IMR-90 (cell line): ENCODE results near the gene SCTR. TPM values are rescaled to one million over a fixed set of nuclear protein-coding genes. Genes with fewer than 3 reads are reported as not detected.

Experiments
- ATAC-seq: fragments of 200-7000 bp; cut with Tn5 transposase; 2 replicates; pipeline ENCODE4 v1.9.1; 2020; ENCODE audit warnings: low read depth, mild to moderate bottlenecking, moderate library complexity
- BruUV-seq: library from RNA; stranded (reverse); fragments of 400-500 nt; replicated peaks from 2 replicates; lab custom pipeline; 2021; lab: Mats Ljungman, UMichigan
- CTCF ChIA-PET: fragments of 300-600 bp; formaldehyde crosslinking; extraction: SDS; loops from one replicate; lab custom pipeline; 2021; ENCODE audit warnings: antibody characterized with exemption; lab: Yijun Ruan, JAX
- POLR2A ChIA-PET: fragments of 300-600 bp; sonication (Branson Sonifier 250); formaldehyde crosslinking; loops from one replicate; lab custom pipeline; 2022; ENCODE audit warnings: antibody characterized with exemption; ENCODE audit not compliant: unreplicated experiment; lab: Charles Lee
- DNase-seq: peaks from one replicate; pipeline ENCODE4 v3.0.0; 2013
- H2AFZ ChIP-seq: replicated peaks from 2 replicates; pipeline ENCODE3; 2013; ENCODE audit warnings: low read length, mild to moderate bottlenecking; ENCODE audit not compliant: poor library complexity
- H2AK5ac ChIP-seq: 2 replicates; pipeline ENCODE4 v1.6.1; 2013; ENCODE audit warnings: low read depth, low read length, inconsistent platforms
- H2AK9ac ChIP-seq: replicated peaks from 2 replicates; pipeline ENCODE3; 2013; ENCODE audit warnings: mild to moderate bottlenecking, low read depth, low read length, moderate library complexity; ENCODE audit not compliant: poor library complexity
- H2BK120ac ChIP-seq: 2 replicates; pipeline ENCODE4 v1.6.1; 2013; ENCODE audit warnings: low read depth, low read length, inconsistent platforms
- H2BK15ac ChIP-seq: 3 replicates; pipeline ENCODE4 v1.6.1; 2013; ENCODE audit warnings: low read depth, low read length, inconsistent platforms
- H2BK20ac ChIP-seq: 2 replicates; pipeline ENCODE4 v1.6.1; 2013; ENCODE audit warnings: low read depth, mild to moderate bottlenecking, inconsistent platforms, low read length, moderate library complexity
- H2BK5ac ChIP-seq: 2 replicates; pipeline ENCODE4 v1.6.1; 2013; ENCODE audit warnings: mild to moderate bottlenecking, low read depth, low read length, inconsistent platforms; ENCODE audit not compliant: poor library complexity, severe bottlenecking
- H3K14ac ChIP-seq: replicated peaks from 2 replicates; pipeline ENCODE4 v1.6.1; 2013; ENCODE audit warnings: low read depth, low read length, inconsistent platforms
- H3K18ac ChIP-seq: 2 replicates; pipeline ENCODE4 v1.6.1; 2013; ENCODE audit warnings: low read depth, low read length, control low read depth
- H3K23ac ChIP-seq: 2 replicates; pipeline ENCODE4 v1.6.1; 2013; ENCODE audit warnings: low read depth, low read length, inconsistent platforms
- H3K27ac ChIP-seq: 2 replicates; pipeline ENCODE4 v1.5.1; 2013; ENCODE audit warnings: mild to moderate bottlenecking, control low read depth, low read length; ENCODE audit not compliant: insufficient read depth
- H3K27me3 ChIP-seq: 2 replicates; pipeline ENCODE4 v1.6.1; 2013; ENCODE audit warnings: low read length; ENCODE audit not compliant: control insufficient read depth, insufficient read depth
- H3K36me3 ChIP-seq: 2 replicates; pipeline ENCODE4 v1.6.1; 2013; ENCODE audit warnings: low read length, mixed read lengths; ENCODE audit not compliant: control insufficient read depth, insufficient read depth
- H3K4ac ChIP-seq: 2 replicates; pipeline ENCODE4 v1.6.1; 2013; ENCODE audit warnings: low read depth, low read length, inconsistent platforms
- H3K4me1 ChIP-seq: 2 replicates; pipeline ENCODE4 v1.6.1; 2013; ENCODE audit warnings: low read length, mixed read lengths; ENCODE audit not compliant: control insufficient read depth, insufficient read depth
- H3K4me2 ChIP-seq: 2 replicates; pipeline ENCODE4 v1.6.1; 2013; ENCODE audit warnings: low read depth, mild to moderate bottlenecking, control low read depth, low read length, moderate library complexity
- H3K4me3 ChIP-seq: 2 replicates; pipeline ENCODE4 v1.5.1; 2013; ENCODE audit warnings: low read depth, mild to moderate bottlenecking, control low read depth, low read length, moderate library complexity; ENCODE audit not compliant: insufficient read depth
- H3K56ac ChIP-seq: 2 replicates; pipeline ENCODE4 v1.6.1; 2013; ENCODE audit warnings: low read length, inconsistent platforms; ENCODE audit not compliant: insufficient read depth; ENCODE audit errors: extremely low read depth
- H3K79me1 ChIP-seq, 2 experiments: 2 replicates each; pipeline ENCODE4 v1.6.1; 2013; ENCODE audit warnings: low read length in 2 of 2, inconsistent platforms in 1 of 2, low read depth in 1 of 2
- H3K9ac ChIP-seq: 2 replicates; pipeline ENCODE4 v1.6.1; 2013; ENCODE audit warnings: low read depth, low read length, control low read depth
- H3K9me1 ChIP-seq: 2 replicates; pipeline ENCODE4 v1.6.1; 2013; ENCODE audit warnings: low read length, inconsistent platforms; ENCODE audit not compliant: insufficient read depth
- H3K9me3 ChIP-seq: 2 replicates; pipeline ENCODE4 v1.6.1; 2013; ENCODE audit warnings: low read length; ENCODE audit not compliant: control insufficient read depth, insufficient read depth
- H4K20me1 ChIP-seq: 2 replicates; pipeline ENCODE4 v1.6.1; 2013; ENCODE audit warnings: low read length, inconsistent platforms; ENCODE audit not compliant: insufficient read depth
- H4K5ac ChIP-seq: 2 replicates; pipeline ENCODE4 v1.6.1; 2013; ENCODE audit warnings: mild to moderate bottlenecking, low read depth, low read length, control low read depth
- H4K8ac ChIP-seq, 2 experiments: 2 replicates each; pipeline ENCODE4 v1.6.1; 2013; ENCODE audit warnings: low read depth in 2 of 2, low read length in 2 of 2, control low read depth in 1 of 2, inconsistent platforms in 1 of 2
- H4K91ac ChIP-seq: 2 replicates; pipeline ENCODE4 v1.6.1; 2013; ENCODE audit warnings: low read depth, low read length, inconsistent platforms; ENCODE audit not compliant: insufficient read depth
- BHLHE40 ChIP-seq: fragments of 150-350 bp; IDR thresholded peaks from 2 replicates; pipeline ENCODE4 v1.6.1; 2016; ENCODE audit warnings: mild to moderate bottlenecking, low read depth, low read length
- CEBPB ChIP-seq: IDR thresholded peaks from 2 replicates; pipeline ENCODE4 v1.6.1; 2012; ENCODE audit warnings: low read depth, low read length, improper control_type of control experiment
- CHD1 ChIP-seq: IDR thresholded peaks from 2 replicates; pipeline ENCODE4 v1.6.1; 2012; ENCODE audit warnings: low read depth, low read length, improper control_type of control experiment
- ELK1 ChIP-seq: fragments of 150-350 bp; IDR thresholded peaks from 2 replicates; pipeline ENCODE4 v1.6.1; 2016; ENCODE audit warnings: low read depth, mild to moderate bottlenecking, low read length, moderate library complexity, borderline replicate concordance
- FOS ChIP-seq: fragments of 150-350 bp; IDR thresholded peaks from 2 replicates; pipeline ENCODE4 v1.6.1; 2016; ENCODE audit warnings: low read depth, low read length
- MAFK ChIP-seq: IDR thresholded peaks from 2 replicates; pipeline ENCODE4 v1.6.1; 2012; ENCODE audit warnings: low read depth, low read length, improper control_type of control experiment
- MAZ ChIP-seq: IDR thresholded peaks from 2 replicates; pipeline ENCODE4 v1.6.1; 2012; ENCODE audit warnings: low read depth, mild to moderate bottlenecking, low read length, improper control_type of control experiment, moderate library complexity, borderline replicate concordance
- MXI1 ChIP-seq: IDR thresholded peaks from 2 replicates; pipeline ENCODE4 v1.6.1; 2012; ENCODE audit warnings: low read depth, mild to moderate bottlenecking, low read length, moderate library complexity, borderline replicate concordance
- NFE2L2 ChIP-seq: fragments of 150-350 bp; IDR thresholded peaks from 2 replicates; pipeline ENCODE4 v1.6.1; 2016; ENCODE audit warnings: low read depth, mild to moderate bottlenecking, low read length
- POLR2A ChIP-seq: IDR thresholded peaks from 2 replicates; pipeline ENCODE4 v1.6.1; 2012; ENCODE audit warnings: mild to moderate bottlenecking, low read depth, low read length
- RAD21 ChIP-seq: IDR thresholded peaks from 2 replicates; pipeline ENCODE4 v1.6.1; 2012; ENCODE audit warnings: low read length, improper control_type of control experiment
- RCOR1 ChIP-seq: IDR thresholded peaks from 2 replicates; pipeline ENCODE4 v1.6.1; 2012; ENCODE audit warnings: mild to moderate bottlenecking, low read length, improper control_type of control experiment; ENCODE audit not compliant: insufficient replicate concordance
- RFX5 ChIP-seq: IDR thresholded peaks from 2 replicates; pipeline ENCODE4 v1.8.0; 2012; ENCODE audit warnings: low read depth, mild to moderate bottlenecking, low read length, moderate library complexity
- SMC3 ChIP-seq: fragments of 150-350 bp; IDR thresholded peaks from 2 replicates; pipeline ENCODE4 v1.6.1; 2016; ENCODE audit warnings: low read depth, mild to moderate bottlenecking, antibody characterized with exemption, low read length, moderate library complexity
- USF2 ChIP-seq: fragments of 150-350 bp; IDR thresholded peaks from 2 replicates; pipeline ENCODE4 v1.6.1; 2017; ENCODE audit warnings: mild to moderate bottlenecking, antibody characterized with exemption, low read length, low read depth
- WGBS, 2 experiments: methylation state at CpG; one replicate each; pipeline versions ENCODE4 v1.1.5 to v1.1.7; 2013; ENCODE audit warnings: missing lambda C conversion rate in 2 of 2; ENCODE audit not compliant: insufficient read length in 1 of 2; ENCODE audit errors: extremely low coverage in 2 of 2; 5-methylcytosine and 5-hydroxymethylcytosine counted together
- dilution Hi-C: fragments of 300-500 bp; cut with HindIII; formaldehyde crosslinking; loops from one replicate; pipeline ENCODE4 v1.14.3; 2018; ENCODE audit warnings: low sequenced_read_pairs; ENCODE audit not compliant: unreplicated experiment
- in situ Hi-C: fragments of 300-500 bp; cut with MboI; formaldehyde crosslinking; loops from 3 replicates; pipeline ENCODE4 v1.14.3; 2019; ENCODE audit warnings: low sequenced_read_pairs, inconsistent platforms, mixed read lengths
- intact Hi-C: fragments of 100-400 bp; cut with micrococcal nuclease; formaldehyde crosslinking; loops from 2 replicates; pipeline ENCODE4 v1.10.0; 2022
- polyA plus RNA-seq, 3 experiments: library from polyadenylated mRNA; depleted of rRNA; stranded (reverse); fragments of >200 nt; gene quantifications; 2 replicates each; pipeline ENCODE4 v1.2.3, GENCODE V29; 2012; ENCODE audit warnings: low replicate concordance in 1 of 3
- total RNA-seq: library from RNA; depleted of rRNA; stranded (reverse); fragments of >200 nt; gene quantifications from 2 replicates; pipeline ENCODE4 v1.2.3, GENCODE V29; 2012

Gene SCTR
- total and polyA plus RNA-seq, 2 of the 4 experiments (the other 2 are of a cell fraction), result not detected

DNA sequence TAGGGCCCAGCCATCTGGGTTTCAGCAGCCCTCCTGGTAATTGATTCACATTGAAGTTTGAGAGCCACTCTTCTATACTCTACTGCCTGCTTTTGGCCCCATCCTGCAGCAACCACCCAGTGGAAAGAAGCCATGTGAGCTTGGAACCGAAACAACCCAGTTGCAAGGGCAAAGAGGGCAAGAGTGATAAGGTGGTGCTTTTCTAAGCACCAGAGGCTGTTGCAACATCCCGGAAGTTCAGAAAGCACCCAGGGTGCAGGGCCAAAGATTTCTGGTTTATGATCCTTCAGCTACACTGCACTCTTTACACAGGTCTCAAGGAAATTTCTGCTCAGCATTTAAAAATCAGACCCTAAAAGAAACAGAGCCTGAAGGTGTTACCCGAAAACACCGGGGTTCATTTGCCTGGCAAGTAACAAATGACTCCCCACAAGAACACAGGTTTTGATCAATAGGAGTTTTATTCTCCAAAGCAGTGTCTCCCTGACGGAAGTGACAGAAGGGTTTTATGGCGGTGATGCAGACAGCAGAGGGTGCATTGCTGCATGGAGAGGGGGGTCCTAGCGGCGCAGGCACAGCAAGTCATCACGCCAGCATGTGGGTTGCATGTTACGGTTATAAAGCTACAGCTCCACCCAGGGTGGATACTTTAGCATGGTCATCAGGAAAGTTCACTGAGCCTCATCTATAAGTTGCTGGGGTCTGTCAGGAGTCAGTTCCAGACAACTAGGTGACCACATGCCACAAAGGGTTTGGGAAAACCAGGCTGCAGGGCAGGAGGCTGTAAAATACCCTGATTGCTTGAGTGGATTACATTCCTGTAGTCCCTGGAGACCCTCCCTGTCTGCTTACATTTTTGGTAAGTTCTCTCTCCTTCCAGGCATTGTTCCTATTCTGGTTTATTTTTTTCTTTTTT lies 121.4 kb downstream of the SCTR start:
- H4K91ac ChIP-seq, result no peak overlapping the region
- peaks cover 3% of the 10 kb centered on the region for H3K27me3 ChIP-seq
- H3K4me2 ChIP-seq, result no peak overlapping the region
- no peak overlapping the region for H3K23ac ChIP-seq
- ChIA-PET CTCF (interaction anchor here (0.5 kb wide), 1 partner anchor 909 kb away, joined by 3 read pairs; no protein-coding TSS in a partner anchor), POLR2A (no interaction called here)
- no peak overlapping the region for H3K14ac ChIP-seq
- no peak overlapping the region for H2BK15ac ChIP-seq
- H2AK5ac ChIP-seq, result no peak overlapping the region
- H3K18ac ChIP-seq, result no peak overlapping the region
- no peak overlapping the region for H3K9ac ChIP-seq
- no peak for DNase-seq
- no peaks in the 10 kb centered on the region for H3K9me1 ChIP-seq
- no peak overlapping the region for H4K5ac ChIP-seq
- no TSS peak for BruUV-seq
- no peaks in the 10 kb centered on the region for H3K36me3 ChIP-seq
- no peak overlapping the region for H3K27ac ChIP-seq
- no peak overlapping the region for H2AK9ac ChIP-seq
- dilution Hi-C loops, result no loop called here
- no peaks in the 10 kb centered on the region for H4K20me1 ChIP-seq
- intact Hi-C loops, result no loop called here
- WGBS, 2 experiments, result 63% methylated on average over 5 of the region's 10 CpGs; no CpG with 5 or more reads in 1 of the 2 experiments
- no peaks in the 10 kb centered on the region for H3K79me1 ChIP-seq
- H3K56ac ChIP-seq, result no peak overlapping the region
- no peaks in the 10 kb centered on the region for H3K4me1 ChIP-seq
- in situ Hi-C loops, result no loop called here
- no peak for ATAC-seq
- no peak overlapping the region for H2BK20ac ChIP-seq
- no peak overlapping the region for H3K4me3 ChIP-seq
- H2AFZ ChIP-seq, result no peak overlapping the region
- H2BK120ac ChIP-seq, result no peak overlapping the region
- no peak overlapping the region for H3K4ac ChIP-seq
- H2BK5ac ChIP-seq, result no peak overlapping the region
- no peaks in the 10 kb centered on the region for H3K9me3 ChIP-seq
- H4K8ac ChIP-seq, result no peak overlapping the region
- TF ChIP-seq SMC3 (no peak), POLR2A (no peak), NFE2L2 (no peak), BHLHE40 (no peak), CHD1 (no peak), FOS (no peak), ELK1 (no peak), MXI1 (no peak), CEBPB (no peak), MAFK (no peak), RAD21 (no peak), RFX5 (no peak), MAZ (no peak), USF2 (no peak), RCOR1 (no peak)
